Loucy (cell line): Measurements from ENCODE around the gene ATP1A2.

Source experiments
- H2AFZ ChIP-seq: fragments of 200-600 bp; sonication (generic); 2 replicates; pipeline ENCODE4 v1.6.0; 2016; ENCODE audit warnings: antibody characterized with exemption, mild to moderate bottlenecking, low read length, moderate library complexity
- H3F3A ChIP-seq: fragments of 200-600 bp; 2 replicates; pipeline ENCODE4 v1.6.0; 2016; ENCODE audit warnings: antibody characterized with exemption, low read depth, mild to moderate bottlenecking
- H3K27me3 ChIP-seq: fragments of 200-600 bp; sonication (generic); 2 replicates; pipeline ENCODE4 v1.6.1; 2014; ENCODE audit warnings: low read length, mild to moderate bottlenecking; ENCODE audit not compliant: insufficient read depth, poor library complexity, severe bottlenecking
- H3K36me3 ChIP-seq: fragments of 200-600 bp; sonication (generic); 2 replicates; pipeline ENCODE4 v1.6.1; 2016; ENCODE audit warnings: low read length; ENCODE audit not compliant: insufficient read depth
- H3K4me1 ChIP-seq: fragments of 200-600 bp; sonication (generic); 2 replicates; pipeline ENCODE4 v1.5.1; 2014; ENCODE audit warnings: low read length, mild to moderate bottlenecking; ENCODE audit not compliant: insufficient read depth, poor library complexity, severe bottlenecking
- H3K4me2 ChIP-seq: fragments of 200-600 bp; sonication (generic); 2 replicates; pipeline ENCODE4 v1.6.0; 2014; ENCODE audit warnings: antibody characterized with exemption, low read length, low read depth, mild to moderate bottlenecking; ENCODE audit not compliant: poor library complexity, severe bottlenecking
- H3K4me3 ChIP-seq: fragments of 200-600 bp; sonication (generic); 2 replicates; pipeline ENCODE4 v1.5.1; 2014; ENCODE audit warnings: low read length, mild to moderate bottlenecking, mixed read lengths; ENCODE audit not compliant: poor library complexity, severe bottlenecking
- H3K79me2 ChIP-seq: fragments of 200-600 bp; sonication (generic); 2 replicates; pipeline ENCODE4 v1.6.1; 2014; ENCODE audit warnings: low read length; ENCODE audit not compliant: insufficient read depth
- H3K9ac ChIP-seq: fragments of 200-600 bp; sonication (generic); 2 replicates; pipeline ENCODE4 v1.6.0; 2014; ENCODE audit warnings: mild to moderate bottlenecking, low read depth, low read length, moderate library complexity; ENCODE audit not compliant: poor library complexity, severe bottlenecking
- H3K9me2 ChIP-seq: fragments of 200-600 bp; sonication (generic); replicated peaks from 2 replicates; pipeline ENCODE4 v1.6.1; 2016; ENCODE audit warnings: low read depth, low read length, mixed read lengths
- H3K9me3 ChIP-seq: fragments of 200-600 bp; sonication (generic); 2 replicates; pipeline ENCODE4 v1.6.1; 2014; ENCODE audit warnings: mild to moderate bottlenecking, antibody characterized with exemption, low read length, low read depth; ENCODE audit not compliant: insufficient read depth
- H4K20me1 ChIP-seq: fragments of 200-600 bp; sonication (generic); 2 replicates; pipeline ENCODE4 v1.6.0; 2014; ENCODE audit warnings: antibody characterized with exemption, low read length, mild to moderate bottlenecking; ENCODE audit not compliant: insufficient read depth, poor library complexity, severe bottlenecking
- EZH2phosphoT487 ChIP-seq: fragments of 200-600 bp; IDR thresholded peaks from 2 replicates; pipeline ENCODE4 v1.6.1; 2018; ENCODE audit warnings: antibody characterized with exemption, mild to moderate bottlenecking, moderate library complexity, borderline replicate concordance
- TF ChIP-seq, protein P1 (sequence below): fragments of 200-600 bp; sonication (generic); conservative IDR thresholded peaks from 2 replicates; pipeline ENCODE4 v1.5.1; 2014; ENCODE audit warnings: mild to moderate bottlenecking, antibody characterized with exemption, low read length

ATP1A2 gene

DNA sequence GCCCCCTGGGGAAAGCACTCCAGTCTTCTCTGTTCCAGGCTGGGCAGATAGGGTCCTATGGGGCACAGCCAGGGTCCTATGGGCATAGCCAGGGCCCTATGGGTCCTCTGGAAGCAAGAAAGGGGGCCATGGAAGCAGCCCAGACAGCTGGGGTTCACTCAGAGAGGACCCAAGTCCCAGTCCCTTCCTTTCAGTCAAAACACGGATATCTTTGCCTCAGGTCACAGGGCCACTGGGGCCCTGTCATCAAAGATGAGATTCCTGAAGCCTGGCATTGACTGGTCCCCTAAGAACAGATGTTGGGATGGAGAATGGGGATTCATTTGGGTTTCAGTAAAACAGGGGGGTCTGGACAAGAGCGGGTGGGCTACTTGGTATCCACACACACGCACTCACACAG, 25.7 kb upstream of the ATP1A2 start:
- Histone ChIP-seq H3K4me1 (no peaks in the 10 kb centered on the region), H3F3A (no peaks in the 10 kb centered on the region), H3K9me3 (no peaks in the 10 kb centered on the region), H3K79me2 (no peaks in the 10 kb centered on the region), H3K9me2 (no peaks in the 10 kb centered on the region), H2AFZ (no peak overlapping the region), H3K27me3 (no peaks in the 10 kb centered on the region), H3K9ac (no peak overlapping the region), H3K4me2 (no peak overlapping the region), H3K4me3 (no peak overlapping the region), H4K20me1 (no peaks in the 10 kb centered on the region), H3K36me3 (peaks cover 3% of the 10 kb centered on the region; the same call in 1 of the 2 replicates)
- TF ChIP-seq, protein P1, sequence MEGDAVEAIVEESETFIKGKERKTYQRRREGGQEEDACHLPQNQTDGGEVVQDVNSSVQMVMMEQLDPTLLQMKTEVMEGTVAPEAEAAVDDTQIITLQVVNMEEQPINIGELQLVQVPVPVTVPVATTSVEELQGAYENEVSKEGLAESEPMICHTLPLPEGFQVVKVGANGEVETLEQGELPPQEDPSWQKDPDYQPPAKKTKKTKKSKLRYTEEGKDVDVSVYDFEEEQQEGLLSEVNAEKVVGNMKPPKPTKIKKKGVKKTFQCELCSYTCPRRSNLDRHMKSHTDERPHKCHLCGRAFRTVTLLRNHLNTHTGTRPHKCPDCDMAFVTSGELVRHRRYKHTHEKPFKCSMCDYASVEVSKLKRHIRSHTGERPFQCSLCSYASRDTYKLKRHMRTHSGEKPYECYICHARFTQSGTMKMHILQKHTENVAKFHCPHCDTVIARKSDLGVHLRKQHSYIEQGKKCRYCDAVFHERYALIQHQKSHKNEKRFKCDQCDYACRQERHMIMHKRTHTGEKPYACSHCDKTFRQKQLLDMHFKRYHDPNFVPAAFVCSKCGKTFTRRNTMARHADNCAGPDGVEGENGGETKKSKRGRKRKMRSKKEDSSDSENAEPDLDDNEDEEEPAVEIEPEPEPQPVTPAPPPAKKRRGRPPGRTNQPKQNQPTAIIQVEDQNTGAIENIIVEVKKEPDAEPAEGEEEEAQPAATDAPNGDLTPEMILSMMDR, result no peak
- TF ChIP-seq EZH2phosphoT487, result no peak

DNA sequence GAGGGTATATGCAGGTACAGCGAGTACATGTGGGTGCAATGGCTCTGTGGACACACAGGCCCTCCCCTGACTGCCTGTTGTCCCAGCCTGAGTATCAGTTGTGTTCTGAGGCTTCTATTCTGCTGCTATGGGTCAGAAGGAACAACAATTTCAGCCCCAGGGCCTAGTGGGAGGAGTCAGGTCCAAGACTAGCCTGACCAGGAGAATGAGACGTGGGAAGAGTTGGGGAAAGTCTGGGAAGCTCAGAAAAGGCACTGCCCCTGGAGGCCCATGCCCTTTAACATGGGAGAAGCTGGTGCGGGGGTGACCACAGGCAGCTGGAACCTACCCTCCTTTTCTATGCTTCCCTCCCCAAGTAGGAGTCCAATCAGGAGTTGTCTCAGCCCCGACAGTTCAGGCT, 24.8 kb upstream of the ATP1A2 start:
- no peaks in the 10 kb centered on the region for H3F3A ChIP-seq
- TF ChIP-seq, protein P1, result no peak
- no peak for TF ChIP-seq EZH2phosphoT487

DNA sequence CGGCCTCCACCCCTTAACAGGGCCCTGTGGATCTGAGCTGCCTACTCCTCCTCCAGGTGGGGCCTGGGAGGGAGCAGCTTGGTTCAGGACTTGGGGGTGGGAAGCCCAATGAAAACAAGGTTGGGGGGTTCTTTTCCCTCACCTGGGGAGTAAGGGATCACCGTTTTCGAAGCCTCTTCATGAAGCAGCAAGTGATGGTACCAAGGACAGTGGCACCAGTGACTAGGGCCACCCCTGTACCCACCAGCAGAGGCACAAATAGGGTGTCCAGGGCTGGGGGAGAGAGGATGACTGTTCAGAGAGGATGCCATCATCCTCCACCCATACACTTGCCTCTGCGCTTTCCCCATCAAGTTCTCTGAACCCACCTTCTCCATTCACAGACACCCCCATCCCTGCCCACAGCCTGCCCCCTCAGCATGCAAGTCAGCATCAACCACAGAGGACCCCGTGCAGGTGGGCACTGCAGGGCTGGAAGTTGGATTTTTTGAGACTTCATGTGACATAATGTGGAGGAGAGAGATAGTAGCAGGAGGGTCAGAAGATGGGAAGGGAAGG, 23.8 kb upstream of the ATP1A2 start:
- Histone ChIP-seq H3F3A (no peaks in the 10 kb centered on the region), H3K4me3 (no peak overlapping the region), H3K36me3 (peaks cover 3% of the 10 kb centered on the region; the same call in 1 of the 2 replicates), H3K27me3 (no peaks in the 10 kb centered on the region), H4K20me1 (no peaks in the 10 kb centered on the region), H2AFZ (no peak overlapping the region), H3K4me1 (peaks cover 4% of the 10 kb centered on the region), H3K9me2 (no peaks in the 10 kb centered on the region), H3K79me2 (peaks cover 5% of the 10 kb centered on the region; the same call in 1 of the 2 replicates), H3K4me2 (no peak overlapping the region), H3K9me3 (no peaks in the 10 kb centered on the region), H3K9ac (no peak overlapping the region)
- TF ChIP-seq, protein P1, result no peak
- no peak for TF ChIP-seq EZH2phosphoT487

More for the DNA sequence above, 24.8 kb upstream of the ATP1A2 start:
- no peak overlapping the region for H3K4me3 ChIP-seq
- no peaks in the 10 kb centered on the region for H3K79me2 ChIP-seq
- no peak overlapping the region for H3K4me2 ChIP-seq
- H3K4me1 ChIP-seq, result no peaks in the 10 kb centered on the region
- no peak overlapping the region for H3K9ac ChIP-seq
- H3K9me3 ChIP-seq, result no peaks in the 10 kb centered on the region
- no peak overlapping the region for H2AFZ ChIP-seq
- no peaks in the 10 kb centered on the region for H4K20me1 ChIP-seq
- H3K27me3 ChIP-seq, result no peaks in the 10 kb centered on the region
- peaks cover 3% of the 10 kb centered on the region; the same call in 1 of the 2 replicates for H3K36me3 ChIP-seq
- no peaks in the 10 kb centered on the region for H3K9me2 ChIP-seq
